ENCODE data around the gene IPO7.

Gene IPO7

GRCh38 chr11:9490376-9490775 is 105.9 kb downstream of the IPO7 start:
- no peak for DNase-seq (ENCODE audit: low read depth in 2 of 2)

GRCh38 chr11:9493492-9493891 is 109.0 kb downstream of the IPO7 start:
- no peak for DNase-seq (ENCODE audit: low read depth in 2 of 2)

GRCh38 chr11:9494316-9494715 is 109.9 kb downstream of the IPO7 start:
- no peak for DNase-seq (ENCODE audit: low read depth in 2 of 2)

GRCh38 chr11:9495803-9496514 is 111.5 kb downstream of the IPO7 start:
- DNase-seq (ENCODE audit: low read depth in 2 of 2): no peak

Measured in stimulated activated CD8-positive, alpha-beta memory T cell treated with anti-CD3 and anti-CD28 coated beads, Interleukin-2, amount 100 ng/mL, for 48 hours (primary cell).